ENCODE results near the gene AMER2. TPM values are rescaled to one million over a fixed set of nuclear protein-coding genes. Genes with fewer than 3 reads are reported as not detected.

The AMER2 gene
- total RNA-seq, 2 experiments from 2014 or later = not detected

DNA sequence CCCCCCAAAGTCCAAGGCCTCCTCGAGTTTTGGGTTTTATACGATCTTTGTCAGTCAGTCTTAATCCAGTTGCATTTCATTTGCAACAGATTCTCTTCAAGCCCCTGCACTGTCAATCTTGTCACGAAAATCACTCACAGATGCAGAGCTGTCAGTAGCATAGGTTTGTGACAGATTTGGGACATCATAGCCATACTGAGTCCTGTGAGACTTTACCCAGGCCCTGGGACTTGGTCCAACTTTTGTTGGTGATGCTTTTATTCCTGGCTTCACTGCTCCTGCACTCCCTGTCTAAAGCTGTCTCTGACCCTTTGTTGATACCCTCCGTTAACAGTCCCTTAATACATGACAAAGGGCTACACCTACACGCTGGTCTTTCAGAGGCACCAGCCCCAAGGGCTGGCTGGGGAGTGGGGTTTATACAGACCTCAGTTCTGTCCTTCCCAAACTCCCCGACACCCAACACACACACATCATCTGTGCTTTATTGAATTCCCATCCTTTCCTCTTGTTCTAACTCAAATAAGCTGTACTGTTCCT, 40.1 kb downstream of the AMER2 start:
- no peaks in the 10 kb centered on the region for H3K4me1 ChIP-seq (ENCODE audit: insufficient read depth, low read length)
- Mint-ChIP-seq H3K27me3 (peaks cover 67% of the 10 kb centered on the region), H3K36me3 (ENCODE audit: low read depth) (no peaks in the 10 kb centered on the region), H3K27ac (no peak overlapping the region), H3K4me3 (no peak overlapping the region), H3K4me1 (ENCODE audit: low read depth) (no peaks in the 10 kb centered on the region), H3K9me3 (peaks cover 4% of the 10 kb centered on the region)
- H3K9me3 ChIP-seq (ENCODE audit: control insufficient read depth in 1 of 2, insufficient read depth in 1 of 2, low read length in 2 of 2) = peaks cover 3 to 4% of the 10 kb centered on the region in 2 experiments
- no peaks in the 10 kb centered on the region for H3K36me3 ChIP-seq (ENCODE audit: insufficient read depth, low read length)
- DNase-seq = no peak
- no peak overlapping the region for H3K27ac ChIP-seq (ENCODE audit: low read depth in 1 of 2, low read length in 2 of 2)
- POLR2A ChIA-PET = no interaction called here
- no peak overlapping the region for H3K4me3 ChIP-seq (ENCODE audit: low read length)
- ATAC-seq (ENCODE audit: poor library complexity) = no peak
- CTCF ChIA-PET = no interaction called here
- peaks cover 6 to 11% of the 10 kb centered on the region in 2 experiments for H3K27me3 ChIP-seq (ENCODE audit: control insufficient read depth in 1 of 2, insufficient read depth in 2 of 2, low read length in 2 of 2)
- TF ChIP-seq, protein P1, sequence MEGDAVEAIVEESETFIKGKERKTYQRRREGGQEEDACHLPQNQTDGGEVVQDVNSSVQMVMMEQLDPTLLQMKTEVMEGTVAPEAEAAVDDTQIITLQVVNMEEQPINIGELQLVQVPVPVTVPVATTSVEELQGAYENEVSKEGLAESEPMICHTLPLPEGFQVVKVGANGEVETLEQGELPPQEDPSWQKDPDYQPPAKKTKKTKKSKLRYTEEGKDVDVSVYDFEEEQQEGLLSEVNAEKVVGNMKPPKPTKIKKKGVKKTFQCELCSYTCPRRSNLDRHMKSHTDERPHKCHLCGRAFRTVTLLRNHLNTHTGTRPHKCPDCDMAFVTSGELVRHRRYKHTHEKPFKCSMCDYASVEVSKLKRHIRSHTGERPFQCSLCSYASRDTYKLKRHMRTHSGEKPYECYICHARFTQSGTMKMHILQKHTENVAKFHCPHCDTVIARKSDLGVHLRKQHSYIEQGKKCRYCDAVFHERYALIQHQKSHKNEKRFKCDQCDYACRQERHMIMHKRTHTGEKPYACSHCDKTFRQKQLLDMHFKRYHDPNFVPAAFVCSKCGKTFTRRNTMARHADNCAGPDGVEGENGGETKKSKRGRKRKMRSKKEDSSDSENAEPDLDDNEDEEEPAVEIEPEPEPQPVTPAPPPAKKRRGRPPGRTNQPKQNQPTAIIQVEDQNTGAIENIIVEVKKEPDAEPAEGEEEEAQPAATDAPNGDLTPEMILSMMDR (IDR thresholded peaks at IDR 0.05) = no peak
- intact Hi-C loops (cut with DNase I, micrococcal nuclease) = no loop called here

DNA sequence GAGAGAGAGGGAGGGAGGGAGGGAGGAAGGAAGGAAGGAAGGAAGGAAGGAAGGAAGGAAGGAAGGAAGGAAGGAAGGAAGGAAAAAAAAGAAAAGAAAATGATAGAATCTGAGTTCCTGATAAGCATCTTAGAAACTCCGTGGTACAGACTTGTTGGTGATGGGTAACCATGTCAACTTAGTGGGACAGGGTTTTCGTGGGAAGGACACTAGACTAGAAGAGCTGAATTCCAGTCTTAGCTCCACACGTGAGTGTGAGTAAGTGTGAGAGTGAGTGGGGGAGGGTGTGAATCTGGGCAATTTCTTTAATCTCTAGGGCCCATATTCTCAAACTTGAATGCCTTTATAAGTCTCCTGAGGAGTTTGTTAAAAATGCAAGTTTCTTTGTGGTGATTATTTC, 41.1 kb downstream of the AMER2 start:
- DNase-seq (no peak), ATAC-seq (ENCODE audit: poor library complexity) (no peak)
- Mint-ChIP-seq H3K36me3 (ENCODE audit: low read depth) (no peaks in the 10 kb centered on the region), H3K27me3 (peaks cover 71% of the 10 kb centered on the region), H3K4me1 (ENCODE audit: low read depth) (no peaks in the 10 kb centered on the region), H3K27ac (no peak overlapping the region), H3K4me3 (no peak overlapping the region), H3K9me3 (peaks cover 4% of the 10 kb centered on the region)
- no peaks in the 10 kb centered on the region for H3K36me3 ChIP-seq (ENCODE audit: insufficient read depth, low read length)
- TF ChIP-seq, protein P1 (IDR thresholded peaks at IDR 0.05) = no peak
- H3K27me3 ChIP-seq (ENCODE audit: control insufficient read depth in 1 of 2, insufficient read depth in 2 of 2, low read length in 2 of 2) = peaks cover 4 to 11% of the 10 kb centered on the region in 2 experiments
- H3K4me1 ChIP-seq (ENCODE audit: insufficient read depth, low read length) = no peaks in the 10 kb centered on the region
- POLR2A ChIA-PET = no interaction called here
- CTCF ChIA-PET = no interaction called here
- H3K27ac ChIP-seq (ENCODE audit: low read depth in 1 of 2, low read length in 2 of 2) = no peak overlapping the region
- H3K9me3 ChIP-seq (ENCODE audit: control insufficient read depth in 1 of 2, insufficient read depth in 1 of 2, low read length in 2 of 2) = peaks cover 3 to 4% of the 10 kb centered on the region in 2 experiments
- no peak overlapping the region for H3K4me3 ChIP-seq (ENCODE audit: low read length)
- intact Hi-C loops (cut with DNase I, micrococcal nuclease) = no loop called here

DNA sequence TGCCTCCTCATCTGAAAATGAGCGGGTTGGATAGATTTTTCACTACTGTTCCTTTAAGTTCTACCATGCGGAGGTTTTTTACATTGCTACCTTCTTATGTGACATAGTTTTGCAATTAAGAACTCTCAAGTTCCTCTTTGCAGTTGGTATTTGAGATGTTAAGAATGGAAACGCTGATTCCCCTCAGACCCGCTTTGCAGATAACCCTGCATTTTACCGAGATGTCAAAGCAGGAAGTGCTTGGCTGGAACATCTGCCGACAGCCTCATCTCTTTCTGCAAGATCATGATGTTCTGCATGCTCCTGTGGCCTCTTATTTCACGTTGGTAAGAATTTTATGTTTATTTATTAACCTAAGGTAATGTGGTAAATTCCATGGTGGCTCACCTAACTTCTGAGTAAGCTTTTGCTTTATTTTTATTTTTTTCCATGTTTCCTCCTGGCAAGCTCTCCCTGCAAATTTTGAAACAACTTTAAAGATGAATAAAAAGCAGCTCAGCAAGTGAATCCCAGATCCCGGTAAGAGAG, 53.6 kb downstream of the AMER2 start:
- Histone ChIP-seq H3K9me3 (ENCODE audit: control insufficient read depth in 1 of 2, insufficient read depth in 1 of 2, low read length in 2 of 2) (peaks cover 0 to 4% of the 10 kb centered on the region in 2 experiments), H3K27me3 (ENCODE audit: control insufficient read depth in 1 of 2, insufficient read depth in 2 of 2, low read length in 2 of 2) (peaks cover 3 to 19% of the 10 kb centered on the region in 2 experiments), H3K4me1 (ENCODE audit: insufficient read depth, low read length) (peaks cover 3% of the 10 kb centered on the region), H3K36me3 (ENCODE audit: insufficient read depth, low read length) (no peaks in the 10 kb centered on the region), H3K4me3 (ENCODE audit: low read length) (no peak overlapping the region), H3K27ac (ENCODE audit: low read depth in 1 of 2, low read length in 2 of 2) (no peak overlapping the region)
- ATAC-seq (ENCODE audit: poor library complexity) = no peak
- ChIA-PET POLR2A (no interaction called here), CTCF (no interaction called here)
- TF ChIP-seq, protein P1 (IDR thresholded peaks at IDR 0.05) = no peak
- Mint-ChIP-seq H3K27me3 (peaks cover 61% of the 10 kb centered on the region), H3K4me3 (no peak overlapping the region), H3K27ac (no peak overlapping the region), H3K4me1 (ENCODE audit: low read depth) (no peaks in the 10 kb centered on the region), H3K36me3 (ENCODE audit: low read depth) (no peaks in the 10 kb centered on the region), H3K9me3 (peaks cover 8% of the 10 kb centered on the region)
- DNase-seq = no peak
- intact Hi-C loops (cut with DNase I, micrococcal nuclease) = loop anchor here in 1 of 2 experiments (10.0 kb wide), 1 partner anchor 114 kb away; no protein-coding TSS in a partner anchor

All from CD4-positive, alpha-beta T cell (primary cell).